GM12891 (cell line): Measurements from ENCODE around the gene PTPRCAP.

ENCODE experiments used
- POLR2A ChIP-seq: IDR thresholded peaks from 2 replicates; pipeline ENCODE4 v1.6.1; 2011; ENCODE audit warnings: low read depth, low read length, control low read depth
- POLR2AphosphoS5 ChIP-seq: IDR thresholded peaks from 2 replicates; pipeline ENCODE4 v1.6.1; 2011; ENCODE audit warnings: low read depth, low read length, control low read depth
- TAF1 ChIP-seq: IDR thresholded peaks from 2 replicates; pipeline ENCODE4 v1.6.1; 2011; ENCODE audit warnings: low read depth, low read length, control low read depth

DNA sequence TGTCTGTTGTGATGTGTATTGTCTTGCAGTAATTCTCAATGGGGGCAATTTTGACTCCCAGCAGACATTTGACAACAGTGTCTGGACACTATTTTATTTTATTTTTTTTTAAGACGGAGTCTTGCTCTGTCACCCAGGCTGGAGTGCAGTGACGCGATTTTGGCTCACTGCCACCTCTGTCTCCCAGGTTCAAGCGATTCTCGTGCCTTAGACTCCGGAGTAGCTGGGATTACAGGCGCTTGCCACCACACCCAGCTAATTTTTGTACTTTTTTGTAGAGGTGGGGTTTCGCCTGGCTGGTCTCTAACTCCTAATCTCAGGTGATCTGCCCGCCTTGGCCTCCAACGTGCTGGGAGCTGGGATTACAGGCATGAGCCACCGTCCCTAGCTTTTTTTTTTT is 7.8 kb downstream of the PTPRCAP start:
- TF ChIP-seq TAF1 (no peak), POLR2A (no peak), POLR2AphosphoS5 (no peak)
